Bone marrow (tissue), 2 donors: ENCODE results near the gene TMLHE.
"Not testable (repeated sequence)": the region's sequence is repeated elsewhere in the genome, so short reads cannot be mapped to it uniquely, and the experiment has no call there.

ENCODE experiments used
- DNase-seq, 2 donors: peaks; one replicate each; lab custom pipeline; 2025; lab: John Stamatoyannopoulos, UW

The TMLHE gene

DNA sequence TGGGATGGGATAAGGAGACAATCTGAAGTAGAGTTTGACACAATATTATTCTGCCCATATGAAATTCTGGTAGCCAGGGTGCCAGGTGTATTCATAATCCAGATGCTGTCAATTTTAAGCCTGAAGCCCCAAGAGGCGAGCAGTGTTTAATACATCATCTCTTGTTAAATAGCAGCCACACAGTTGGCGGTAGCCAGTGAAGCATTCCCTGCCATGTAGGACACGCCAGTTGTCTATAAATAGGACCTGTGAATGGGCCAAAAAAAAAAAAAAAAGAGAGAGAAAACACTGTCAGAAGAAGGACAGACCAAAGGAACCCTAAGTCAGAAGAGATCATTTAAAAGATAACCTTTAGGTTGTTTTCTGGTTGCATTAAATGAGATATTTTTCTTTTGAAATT lies 121.3 kb downstream of the TMLHE start:
- DNase-seq, result not testable (repeated sequence)

DNA sequence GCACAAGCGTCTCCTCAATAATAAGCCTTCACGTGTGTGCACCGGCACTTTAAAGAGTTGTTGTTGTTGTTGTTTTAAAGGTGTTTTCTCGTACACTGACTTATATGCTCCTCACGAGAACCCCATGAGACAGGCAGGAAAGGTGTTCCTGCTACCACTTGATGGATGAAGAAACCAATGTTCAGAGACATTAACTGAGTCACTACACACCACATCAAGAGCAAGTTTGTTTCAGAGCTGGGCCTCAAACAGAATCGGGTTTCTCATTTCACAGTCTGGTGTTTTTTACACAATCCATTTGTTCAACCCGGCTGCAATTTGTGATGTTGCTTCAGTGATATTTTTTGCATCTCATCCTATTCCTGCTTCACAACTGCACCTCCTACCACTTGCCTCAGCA lies 135.6 kb downstream of the TMLHE start:
- not testable (repeated sequence) for DNase-seq

DNA sequence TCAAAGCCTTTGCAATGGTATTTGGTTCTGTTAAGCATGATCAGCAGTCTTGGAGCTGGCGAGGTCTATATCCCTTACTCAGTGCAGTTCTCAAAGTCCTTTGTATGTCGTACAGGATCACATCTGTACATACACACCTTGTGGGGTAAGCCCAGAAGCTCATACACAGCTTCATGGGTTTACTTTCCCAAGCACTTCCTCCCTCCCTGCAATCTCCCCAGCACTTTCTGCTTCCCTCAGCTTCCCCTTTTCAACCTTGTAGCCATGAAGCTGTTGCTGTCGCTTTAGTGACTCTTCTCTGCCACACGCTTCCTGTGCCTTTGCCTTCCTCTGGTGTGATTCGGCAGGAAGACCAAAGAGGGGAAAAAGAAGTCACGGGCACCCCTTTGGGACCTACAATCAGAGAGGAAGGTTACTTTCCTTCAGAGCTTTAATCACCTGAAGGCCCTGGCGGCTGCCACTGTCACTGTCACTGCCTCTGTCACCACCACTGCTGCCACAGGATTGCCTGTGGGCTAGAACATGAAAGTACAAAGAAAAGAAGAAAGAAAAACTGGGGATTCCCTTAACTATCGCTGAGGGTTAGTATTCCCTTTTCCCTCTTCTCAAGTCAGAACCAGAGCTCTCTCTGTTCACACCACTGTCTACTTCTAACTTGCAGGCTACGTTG lies 146.3 kb downstream of the TMLHE start:
- not testable (repeated sequence) for DNase-seq

DNA sequence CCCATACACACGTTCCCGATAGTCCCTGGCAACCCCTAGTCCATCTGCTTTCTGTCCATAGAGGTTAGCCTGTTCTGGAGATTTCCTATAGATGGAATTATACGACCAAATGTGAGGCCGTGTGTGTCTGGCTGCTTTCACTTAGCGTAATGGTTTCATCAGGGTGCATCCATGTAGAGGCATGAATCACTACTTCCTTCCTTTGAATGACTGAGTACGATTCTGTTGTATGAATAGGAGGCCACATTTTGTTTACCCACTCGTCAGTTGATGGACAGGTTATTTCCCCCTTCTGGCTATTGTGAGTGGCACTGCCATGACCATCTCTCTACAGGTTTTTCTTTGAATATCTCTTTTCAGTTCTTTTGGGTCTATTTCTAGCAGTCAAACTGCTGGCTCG lies 152.3 kb downstream of the TMLHE start:
- not testable (repeated sequence) for DNase-seq

DNA sequence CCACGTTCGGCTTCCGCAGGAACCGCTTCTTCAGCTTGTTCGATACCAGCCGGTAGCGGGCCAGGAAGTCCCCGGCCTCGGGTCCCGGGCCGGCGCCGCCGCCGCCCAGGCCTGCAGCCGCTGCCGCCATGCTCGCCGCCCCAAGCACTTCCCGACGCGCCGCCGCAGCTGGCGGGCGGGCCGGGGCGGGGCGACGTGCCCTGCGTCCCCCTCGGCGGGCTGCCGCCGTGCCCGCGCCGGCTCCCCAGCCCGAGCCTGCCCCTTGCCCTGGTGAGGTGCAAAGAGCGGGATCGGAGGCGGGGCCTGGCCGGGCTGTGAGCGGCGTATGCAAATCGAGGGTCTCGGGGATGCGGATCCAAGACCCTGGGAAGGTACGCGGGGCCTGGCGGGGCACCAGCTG lies 154.3 kb downstream of the TMLHE start, which contains the start of gene F8A3:
TSS of gene F8A3 (minus strand) at position 150 of the 400 bp plus-strand sequence. CDS start at position 130, 20 bp downstream.
- not testable (repeated sequence) for DNase-seq

DNA sequence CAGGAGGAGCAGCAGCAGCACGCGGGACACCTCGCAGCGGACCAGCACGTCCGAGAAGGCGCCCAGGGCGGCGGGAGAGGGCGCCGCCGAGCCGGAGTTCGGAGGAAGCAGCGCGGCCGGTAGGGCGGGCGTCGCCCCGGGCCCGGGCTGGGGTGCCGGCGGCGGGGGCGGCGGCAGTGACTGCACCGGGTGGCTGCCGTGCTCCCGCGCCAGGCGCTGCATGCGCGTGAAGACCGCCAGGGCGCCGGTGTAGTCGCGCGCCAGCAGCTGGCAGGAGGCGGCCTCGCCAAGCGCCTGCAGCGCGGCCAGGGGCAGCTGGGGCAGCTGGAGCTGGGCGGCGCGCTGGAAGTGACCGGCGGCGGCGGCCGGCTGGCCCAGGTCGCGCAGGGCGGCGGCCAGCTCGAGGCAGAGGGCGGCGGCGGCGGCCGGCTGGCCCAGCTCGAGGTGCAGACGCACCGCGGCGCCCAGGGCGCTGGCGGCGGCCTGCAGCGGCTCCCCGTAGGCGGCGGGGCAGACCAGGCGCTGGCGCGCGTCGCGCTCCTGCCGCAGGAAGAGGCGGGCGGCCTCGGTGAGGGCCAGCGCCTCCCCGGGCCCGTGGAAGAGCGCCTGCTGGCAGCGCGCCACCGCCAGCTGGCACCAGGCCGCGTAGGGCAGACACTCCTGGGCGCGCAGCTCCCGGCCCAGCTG lies 154.8 kb downstream of the TMLHE start:
- not testable (repeated sequence) for DNase-seq

DNA sequence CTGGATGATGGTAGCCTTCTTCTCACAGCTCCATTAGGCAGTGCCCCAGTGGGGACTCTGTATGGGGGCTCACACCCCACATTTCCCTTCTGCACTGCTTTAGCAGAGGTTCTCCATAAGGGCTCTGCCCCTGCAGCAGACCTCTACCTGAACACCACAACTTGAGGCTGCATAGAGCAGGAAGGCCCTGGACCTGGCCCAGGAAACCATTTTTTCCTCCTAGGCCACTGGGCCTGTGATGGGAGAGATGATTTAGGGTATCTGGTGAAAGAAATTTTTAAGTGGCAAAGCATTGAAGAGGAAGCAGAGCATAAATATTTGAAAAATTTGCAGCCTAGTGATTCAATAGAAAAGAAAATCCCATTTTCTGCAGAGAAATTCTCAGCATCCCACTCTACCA lies 171.7 kb downstream of the TMLHE start:
- no peak for DNase-seq
